B cell (primary cell): Measurements from ENCODE around the gene ATAD2B. TPM values are rescaled to one million over a fixed set of nuclear protein-coding genes. Genes with fewer than 3 reads are reported as not detected.

Source experiments
- ATAC-seq: fragments of 200-7000 bp; cut with Tn5 transposase; one replicate; pipeline ENCODE4 v1.10.0; 2021; ENCODE audit warnings: low read depth, mild to moderate bottlenecking, moderate number of reproducible peaks, moderate library complexity
- CTCF ChIA-PET: fragments of 350-600 bp; sonication (Branson Sonifier 250); formaldehyde crosslinking; loops from one replicate; lab custom pipeline; 2021; ENCODE audit warnings: antibody characterized with exemption, inconsistent platforms; lab: Charles Lee
- POLR2A ChIA-PET: fragments of 350-600 bp; sonication (Branson Sonifier 250); formaldehyde crosslinking; loops from one replicate; lab custom pipeline; 2021; ENCODE audit warnings: antibody characterized with exemption; lab: Charles Lee
- DNase-seq: peaks from one replicate; pipeline ENCODE4 v3.0.0; 2013
- H2AFZ ChIP-seq: 2 replicates; pipeline ENCODE4 v1.6.1; 2012; ENCODE audit warnings: mild to moderate bottlenecking, low read depth, low read length; ENCODE audit not compliant: insufficient read depth, poor library complexity, severe bottlenecking
- H3K27ac ChIP-seq, 2 donors: 1 replicate in 1 of 2; 2 replicates in 1 of 2; pipeline ENCODE4 v1.5.1; 2012 to 2013; ENCODE audit warnings: low read length in 2 of 2, mild to moderate bottlenecking in 2 of 2, moderate library complexity in 1 of 2
- H3K27me3 ChIP-seq, 4 experiments: fragments of 200-600 bp in 1 of 4; sonication (generic) in 1 of 4; replicated peaks in 1 of 4; 1 replicate in 2 of 4; 2 replicates in 2 of 4; pipeline versions ENCODE4 v1.6.1 to v1.7.0; 2013 to 2016; ENCODE audit warnings: low read length in 3 of 4, mild to moderate bottlenecking in 2 of 4, mixed read lengths in 1 of 4, moderate library complexity in 1 of 4; ENCODE audit not compliant: insufficient read depth in 4 of 4, control insufficient read depth in 3 of 4; ENCODE audit errors: control extremely low read depth in 1 of 4
- H3K36me3 ChIP-seq, 2 experiments: replicated peaks in 1 of 2; 1 replicate in 1 of 2; 2 replicates in 1 of 2; pipeline versions ENCODE4 v1.6.1 to v1.7.1; 2013; ENCODE audit warnings: low read length in 1 of 2; ENCODE audit not compliant: insufficient read depth in 2 of 2, control insufficient read depth in 1 of 2; ENCODE audit errors: control extremely low read depth in 1 of 2, extremely low read depth in 1 of 2
- H3K4me1 ChIP-seq, 2 donors: fragments of 200-600 bp in 1 of 2; sonication (generic) in 1 of 2; 1 replicate in 1 of 2; 2 replicates in 1 of 2; pipeline versions ENCODE4 v1.5.1 to v1.6.1; 2013 to 2017; ENCODE audit warnings: low read length in 2 of 2; ENCODE audit not compliant: control insufficient read depth in 2 of 2, insufficient read depth in 2 of 2
- H3K4me2 ChIP-seq: replicated peaks from 2 replicates; pipeline ENCODE3; 2012; ENCODE audit warnings: mild to moderate bottlenecking, low read depth, low read length; ENCODE audit not compliant: poor library complexity, severe bottlenecking
- H3K4me3 ChIP-seq, 5 experiments: fragments of 200-600 bp in 1 of 5; sonication (generic) in 1 of 5; 1 replicate in 3 of 5; 2 replicates in 2 of 5; pipeline versions ENCODE4 v1.5.1 to v1.7.0; 2011 to 2016; ENCODE audit warnings: low read length in 4 of 5, mild to moderate bottlenecking in 4 of 5, low read depth in 2 of 5, control low read depth in 1 of 5, moderate library complexity in 1 of 5; ENCODE audit not compliant: insufficient read depth in 1 of 5; ENCODE audit errors: control extremely low read depth in 1 of 5, extremely low read depth in 1 of 5
- H3K79me2 ChIP-seq: fragments of 200-600 bp; sonication (generic); one replicate; pipeline ENCODE4 v1.6.0; 2016; ENCODE audit warnings: low read length; ENCODE audit not compliant: control insufficient read depth, insufficient read depth
- H3K9ac ChIP-seq: fragments of 200-600 bp; sonication (generic); 2 replicates; pipeline ENCODE4 v1.6.1; 2017; ENCODE audit warnings: mild to moderate bottlenecking, low read length, moderate library complexity
- H3K9me3 ChIP-seq, 3 donors: one replicate each; pipeline versions ENCODE4 v1.6.1 to v1.7.1; 2013; ENCODE audit warnings: low read length in 2 of 3; ENCODE audit not compliant: control insufficient read depth in 2 of 3, insufficient read depth in 1 of 3; ENCODE audit errors: control extremely low read depth in 1 of 3
- H4K20me1 ChIP-seq: 2 replicates; pipeline ENCODE4 v1.6.0; 2012; ENCODE audit warnings: mild to moderate bottlenecking, low read length; ENCODE audit not compliant: insufficient read depth, control insufficient read depth, poor library complexity, severe bottlenecking
- H3K27ac Mint-ChIP-seq: one replicate; pipeline ENCODE4 v1.8.0; 2021; ENCODE audit warnings: mixed read lengths
- H3K27me3 Mint-ChIP-seq: one replicate; pipeline ENCODE4 v1.8.0; 2021; ENCODE audit warnings: mixed read lengths
- H3K4me1 Mint-ChIP-seq: one replicate; pipeline ENCODE4 v1.8.0; 2021; ENCODE audit warnings: mixed read lengths
- H3K4me3 Mint-ChIP-seq: one replicate; pipeline ENCODE4 v1.8.0; 2021; ENCODE audit warnings: mixed read lengths
- H3K9me3 Mint-ChIP-seq: one replicate; pipeline ENCODE4 v1.8.0; 2022; ENCODE audit warnings: mixed read lengths; ENCODE audit not compliant: insufficient read depth
- EZH2 ChIP-seq: IDR thresholded peaks from 2 replicates; pipeline ENCODE4 v1.6.1; 2012; ENCODE audit warnings: borderline replicate concordance, low read depth, mild to moderate bottlenecking, moderate library complexity, low read length; ENCODE audit not compliant: insufficient read depth, poor library complexity, severe bottlenecking
- WGBS: methylation state at CpG from one replicate; pipeline ENCODE4 v1.1.5; 2013; ENCODE audit warnings: missing lambda C conversion rate; ENCODE audit not compliant: insufficient coverage; 5-methylcytosine and 5-hydroxymethylcytosine counted together
- intact Hi-C: fragments of 100-400 bp; cut with micrococcal nuclease; formaldehyde crosslinking; loops from one replicate; pipeline ENCODE4 v1.10.0; 2022
- polyA plus RNA-seq: library from polyadenylated mRNA; depleted of rRNA; stranded (reverse); fragments of >200 nt; gene quantifications from 2 replicates; pipeline ENCODE4 v1.2.3, GENCODE V29; 2012
- total RNA-seq, 2 donors: library from RNA; stranded (reverse); fragments of 120-200 nt in 1 of 2; gene quantifications; 1 replicate in 1 of 2; 2 replicates in 1 of 2; pipeline versions ENCODE4 v1.2.3 to v1.2.4, GENCODE V29; 2013 to 2022
- TF ChIP-seq, protein P1 (sequence below): fragments of 200-600 bp; IDR thresholded peaks from one replicate; pipeline ENCODE4 v1.8.0; 2022; ENCODE audit warnings: antibody characterized with exemption, mild to moderate bottlenecking

The ATAD2B gene
- total and polyA plus RNA-seq, 2 donors (not counting 1 experiment from before 2014, with no cell fraction given), result 5.1 to 90.8 TPM

DNA sequence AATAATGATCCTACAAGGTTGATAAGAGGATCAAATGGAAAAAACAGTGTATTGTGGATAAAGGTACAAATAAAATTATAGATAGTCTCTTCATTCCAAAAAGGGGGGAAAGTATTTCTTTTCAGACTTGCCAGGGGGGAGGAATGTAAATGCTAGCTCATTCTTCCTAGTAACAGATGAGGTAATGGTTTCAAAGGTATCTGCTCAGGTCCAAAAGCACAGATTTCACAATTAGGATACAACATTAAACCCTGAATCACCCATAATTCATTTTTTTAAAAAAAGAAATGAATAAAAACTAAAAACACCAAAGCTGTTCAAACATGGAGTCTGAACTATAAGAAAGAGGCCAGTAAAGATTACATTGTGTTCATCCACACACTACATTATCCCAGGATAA lies 142.0 kb downstream of the ATAD2B start:
- Histone ChIP-seq H2AFZ (no peak overlapping the region), H3K4me3 (no peak overlapping the region), H3K9me3 (no peaks in the 10 kb centered on the region), H3K27me3 (no peaks in the 10 kb centered on the region), H3K4me2 (no peak overlapping the region), H4K20me1 (no peaks in the 10 kb centered on the region), H3K36me3 (peaks cover 5 to 25% of the 10 kb centered on the region in 2 experiments), H3K27ac (no peak overlapping the region), H3K79me2 (no peaks in the 10 kb centered on the region), H3K4me1 (peaks cover 5 to 9% of the 10 kb centered on the region in 2 donors), H3K9ac (no peak overlapping the region)
- Mint-ChIP-seq H3K9me3 (no peaks in the 10 kb centered on the region), H3K27me3 (no peaks in the 10 kb centered on the region), H3K4me1 (peaks cover 20% of the 10 kb centered on the region), H3K4me3 (no peak overlapping the region), H3K27ac (no peak overlapping the region)
- ATAC-seq, result no peak
- TF ChIP-seq EZH2, result no peak
- TF ChIP-seq, protein P1, sequence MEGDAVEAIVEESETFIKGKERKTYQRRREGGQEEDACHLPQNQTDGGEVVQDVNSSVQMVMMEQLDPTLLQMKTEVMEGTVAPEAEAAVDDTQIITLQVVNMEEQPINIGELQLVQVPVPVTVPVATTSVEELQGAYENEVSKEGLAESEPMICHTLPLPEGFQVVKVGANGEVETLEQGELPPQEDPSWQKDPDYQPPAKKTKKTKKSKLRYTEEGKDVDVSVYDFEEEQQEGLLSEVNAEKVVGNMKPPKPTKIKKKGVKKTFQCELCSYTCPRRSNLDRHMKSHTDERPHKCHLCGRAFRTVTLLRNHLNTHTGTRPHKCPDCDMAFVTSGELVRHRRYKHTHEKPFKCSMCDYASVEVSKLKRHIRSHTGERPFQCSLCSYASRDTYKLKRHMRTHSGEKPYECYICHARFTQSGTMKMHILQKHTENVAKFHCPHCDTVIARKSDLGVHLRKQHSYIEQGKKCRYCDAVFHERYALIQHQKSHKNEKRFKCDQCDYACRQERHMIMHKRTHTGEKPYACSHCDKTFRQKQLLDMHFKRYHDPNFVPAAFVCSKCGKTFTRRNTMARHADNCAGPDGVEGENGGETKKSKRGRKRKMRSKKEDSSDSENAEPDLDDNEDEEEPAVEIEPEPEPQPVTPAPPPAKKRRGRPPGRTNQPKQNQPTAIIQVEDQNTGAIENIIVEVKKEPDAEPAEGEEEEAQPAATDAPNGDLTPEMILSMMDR, result no peak
- intact Hi-C loops, result no loop called here
- ChIA-PET POLR2A (no interaction called here), CTCF (no interaction called here)
- DNase-seq, result no peak

DNA sequence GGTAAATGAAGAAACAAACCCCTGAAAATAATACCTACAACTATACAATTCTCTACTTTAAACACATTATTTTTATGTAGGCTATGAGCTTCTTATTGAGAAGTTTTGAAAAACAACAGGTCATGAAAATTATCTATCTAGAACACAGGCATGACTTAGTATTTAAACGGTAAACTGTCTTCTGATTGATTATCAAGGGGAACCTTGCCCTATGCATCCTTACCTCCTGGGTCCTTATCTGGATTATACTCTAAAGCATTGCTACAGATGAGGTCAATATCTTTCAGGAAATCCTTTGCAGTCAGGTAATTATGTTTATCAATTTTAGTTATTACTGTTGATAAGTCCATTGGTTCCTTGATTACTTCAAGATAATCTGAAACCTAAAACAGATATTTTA lies 144.3 kb downstream of the ATAD2B start:
- no CpG with 5 or more reads among the region's 1 CpG for WGBS
- H3K4me1 ChIP-seq, result no peaks in the 10 kb centered on the region
- no peak overlapping the region for H2AFZ ChIP-seq
- H3K27ac Mint-ChIP-seq, result no peak overlapping the region
- H3K79me2 ChIP-seq, result no peaks in the 10 kb centered on the region
- H3K27me3 ChIP-seq, result no peaks in the 10 kb centered on the region
- DNase-seq, result no peak
- H3K9ac ChIP-seq, result no peak overlapping the region
- no peaks in the 10 kb centered on the region for H3K9me3 Mint-ChIP-seq
- H3K4me3 ChIP-seq, result no peak overlapping the region
- no peak overlapping the region for H3K27ac ChIP-seq
- ChIA-PET CTCF (no interaction called here), POLR2A (no interaction called here)
- H3K9me3 ChIP-seq, result no peaks in the 10 kb centered on the region
- TF ChIP-seq EZH2, result no peak
- TF ChIP-seq, protein P1, result no peak
- peaks cover 7 to 37% of the 10 kb centered on the region in 2 experiments for H3K36me3 ChIP-seq
- ATAC-seq, result no peak
- H4K20me1 ChIP-seq, result no peaks in the 10 kb centered on the region
- no peaks in the 10 kb centered on the region for H3K27me3 Mint-ChIP-seq
- intact Hi-C loops, result no loop called here
- H3K4me3 Mint-ChIP-seq, result no peak overlapping the region
- peaks cover 2% of the 10 kb centered on the region for H3K4me1 Mint-ChIP-seq
- H3K4me2 ChIP-seq, result no peak overlapping the region
